NCI-H2081 (cell line): ENCODE data around the gene SF3A1.
"Not testable (repeated sequence)": the region's sequence is repeated elsewhere in the genome, so short reads cannot be mapped to it uniquely, and the experiment has no call there.

Source experiments
- DNase-seq, 2 experiments: peaks; one replicate each; lab custom pipeline; 2025; lab: John Stamatoyannopoulos, UW

The SF3A1 gene

GRCh38 chr22:30356449-30357235 is at the start of gene SF3A1, which contains the start of gene CCDC157:
Gene SF3A1, minus strand, starts transcription at chr22:30356894. Its CDS starts 102 bp downstream, at chr22:30356792.
Gene CCDC157, plus strand, starts transcription at chr22:30357007. Its CDS starts 8,994 bp downstream, at chr22:30366001.
- peak; percentile 63 to 82 for DNase-seq

DNA sequence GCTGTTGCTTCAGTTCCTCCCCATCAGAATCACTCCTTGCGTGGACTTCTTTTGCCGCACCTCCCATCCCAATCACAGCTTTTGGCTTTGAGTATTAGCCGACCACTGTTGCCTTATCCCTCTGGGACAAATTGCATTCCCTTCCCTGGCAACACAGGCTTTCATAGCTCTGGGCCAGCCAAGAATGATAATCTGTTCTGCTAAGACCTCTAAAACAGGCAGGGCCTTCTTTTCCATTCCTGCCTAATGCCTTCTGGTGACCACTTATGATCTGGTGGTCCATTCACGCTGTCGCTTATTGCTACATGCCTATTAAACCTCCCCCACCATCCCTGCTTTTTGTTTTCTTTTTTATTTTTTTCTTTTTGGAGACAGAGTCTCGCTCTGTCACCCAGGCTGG is 49.7 kb upstream of the SF3A1 start:
- DNase-seq = no peak

DNA sequence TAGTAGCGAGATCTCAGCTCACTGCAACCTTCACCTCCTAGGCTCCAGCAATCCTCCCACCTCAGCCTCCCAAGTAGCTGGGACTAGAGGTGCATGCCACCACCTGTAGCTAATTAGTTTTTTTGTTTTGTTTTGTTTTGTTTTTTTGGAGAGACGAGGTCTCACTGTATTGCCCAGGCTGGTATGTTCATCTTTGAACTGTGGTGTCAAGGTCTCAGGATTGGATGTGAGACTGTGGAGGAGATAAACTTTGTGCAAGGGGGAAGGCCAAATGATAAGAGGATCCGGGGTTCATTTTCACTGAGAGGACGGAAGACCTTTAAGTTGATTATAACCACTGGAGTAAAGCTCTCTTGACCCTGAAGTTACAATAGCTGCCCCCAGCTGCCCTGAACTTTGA is 49.0 kb upstream of the SF3A1 start:
- no peak for DNase-seq

GRCh38 chr22:30404307-30404706 is 47.6 kb upstream of the SF3A1 start:
- no peak for DNase-seq

GRCh38 chr22:30402766-30403104 is 46.0 kb upstream of the SF3A1 start:
- not testable (repeated sequence) for DNase-seq

- no peak for DNase-seq
Observed at GRCh38 chr22:30402028-30402765, 45.5 kb upstream of the SF3A1 start.

GRCh38 chr22:30401024-30401423 is 44.3 kb upstream of the SF3A1 start:
- not testable (repeated sequence) for DNase-seq

GRCh38 chr22:30400159-30400558 is 43.5 kb upstream of the SF3A1 start:
- no peak for DNase-seq

- no peak for DNase-seq
Observed at GRCh38 chr22:30399718-30400117, 43.0 kb upstream of the SF3A1 start.

DNA sequence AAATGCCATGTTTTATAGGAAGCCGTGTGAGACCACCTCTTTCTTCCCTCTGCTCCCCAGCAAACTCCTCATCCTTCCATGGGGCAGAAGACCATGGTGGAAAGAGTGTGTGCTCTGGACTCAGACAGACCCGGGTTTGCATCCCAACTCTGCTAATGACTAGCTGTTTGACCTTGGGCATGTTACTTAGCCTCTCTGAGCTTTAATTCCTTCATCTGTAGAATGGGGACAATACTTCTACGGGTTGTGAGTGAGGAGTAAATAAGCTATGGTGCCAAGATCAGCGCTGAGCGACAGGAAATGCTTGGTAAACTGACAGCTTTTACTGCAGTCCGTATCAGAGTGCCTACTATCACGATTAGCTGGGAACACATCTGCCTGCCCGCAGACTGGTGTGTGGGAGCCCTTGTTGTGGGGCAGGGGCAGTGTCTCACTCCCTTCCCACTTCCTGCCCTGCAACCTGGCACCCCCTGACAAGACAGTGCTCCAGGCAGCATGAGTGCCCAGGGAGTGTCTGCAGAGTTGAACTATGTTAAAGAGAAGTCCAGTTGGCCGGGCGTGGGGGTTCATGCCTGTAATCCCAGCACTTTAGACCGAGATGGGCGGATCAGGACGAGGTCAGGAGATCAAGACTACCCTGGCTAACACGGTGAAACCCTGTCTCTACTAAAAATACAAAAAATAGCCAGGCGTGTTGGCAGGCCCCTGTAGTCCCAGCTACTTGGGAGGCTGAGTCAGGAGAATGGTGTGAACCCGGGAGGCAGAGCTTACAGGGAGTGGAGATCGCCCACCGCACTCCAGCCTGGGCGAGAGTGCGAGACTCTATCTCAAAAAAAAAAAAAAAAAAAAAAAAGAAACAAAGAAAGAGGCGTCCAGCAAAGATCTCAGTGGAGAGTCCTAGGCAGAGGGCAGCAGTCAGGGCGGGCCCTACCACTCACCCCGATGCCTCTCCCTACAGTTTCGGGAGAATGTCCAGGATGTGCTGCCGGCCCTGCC is 42.3 kb upstream of the SF3A1 start:
- DNase-seq = no peak

DNA sequence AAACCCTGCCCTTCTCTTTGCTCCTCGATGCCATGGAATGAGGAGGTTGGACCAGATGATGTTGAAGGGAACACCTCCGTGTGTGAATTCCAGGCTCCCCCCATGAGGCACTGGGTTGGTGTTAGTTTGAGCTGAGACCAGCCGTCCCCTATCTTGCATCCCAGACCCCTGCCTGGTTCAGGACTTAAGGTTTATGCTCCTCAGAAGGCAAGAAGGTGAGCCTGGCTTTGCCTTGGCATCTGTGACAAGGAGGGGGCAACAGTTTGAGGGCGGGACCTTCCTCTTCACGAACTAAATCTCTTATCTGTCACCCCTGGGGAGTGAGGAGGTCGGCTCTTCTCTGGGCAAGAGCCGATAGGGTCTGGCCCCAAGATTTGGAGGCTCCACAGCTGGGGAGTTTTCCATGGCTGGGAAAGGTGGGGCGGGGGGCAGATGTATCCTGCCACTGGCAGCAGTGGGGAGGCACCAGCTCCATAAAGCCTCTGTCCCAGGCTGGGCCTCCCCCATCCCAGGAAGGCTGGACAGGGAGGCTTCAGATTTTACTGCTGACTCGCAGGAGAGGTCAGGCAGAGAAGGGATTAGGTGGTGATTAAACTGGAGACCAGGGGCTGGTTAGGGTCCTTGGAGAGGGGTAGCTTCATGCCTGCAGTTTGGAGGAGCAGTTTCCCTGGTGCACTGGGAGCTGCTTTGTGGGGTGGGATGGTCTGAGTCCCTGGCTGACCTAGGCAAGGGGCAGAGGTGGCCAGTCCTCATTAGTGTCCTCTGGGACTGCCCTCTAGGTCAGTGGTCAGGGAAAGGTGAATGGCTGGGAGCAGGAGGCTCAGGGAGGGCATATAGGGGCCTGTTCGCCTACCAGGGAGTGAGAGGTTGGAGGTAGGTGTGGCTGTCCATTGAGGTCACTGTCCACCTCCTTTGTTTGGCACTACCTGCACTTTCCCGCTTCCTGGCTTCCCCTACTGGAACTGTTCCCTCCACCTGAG is 41.3 kb upstream of the SF3A1 start:
- DNase-seq = no peak

GRCh38 chr22:30396871-30397655 is 40.4 kb upstream of the SF3A1 start, which contains the start of gene SEC14L2:
Gene SEC14L2, plus strand, starts transcription at chr22:30397018. Its CDS starts 99 bp downstream, at chr22:30397117.
- peak; percentile 22 to 41 for DNase-seq

DNA sequence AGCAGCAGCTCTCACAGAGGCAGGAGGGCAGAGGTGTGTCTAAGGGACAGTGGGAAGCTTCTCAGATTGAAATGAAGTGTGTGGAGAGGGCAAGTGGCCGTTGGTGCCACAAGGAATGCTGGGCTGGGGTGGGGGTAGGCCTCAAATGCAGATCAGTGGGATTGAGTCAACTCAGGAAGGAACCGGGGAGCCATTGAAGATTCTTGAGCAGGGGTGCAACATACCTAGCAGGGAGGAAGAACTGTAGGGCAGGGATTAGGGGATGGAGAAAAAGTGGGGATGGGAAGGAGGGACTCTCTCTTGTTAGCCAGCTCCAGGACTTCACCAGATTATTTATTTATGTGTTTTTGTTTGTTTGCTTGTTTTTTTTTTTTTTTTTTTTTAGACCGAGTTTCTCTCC is 37.2 kb upstream of the SF3A1 start:
- DNase-seq = no peak

DNA sequence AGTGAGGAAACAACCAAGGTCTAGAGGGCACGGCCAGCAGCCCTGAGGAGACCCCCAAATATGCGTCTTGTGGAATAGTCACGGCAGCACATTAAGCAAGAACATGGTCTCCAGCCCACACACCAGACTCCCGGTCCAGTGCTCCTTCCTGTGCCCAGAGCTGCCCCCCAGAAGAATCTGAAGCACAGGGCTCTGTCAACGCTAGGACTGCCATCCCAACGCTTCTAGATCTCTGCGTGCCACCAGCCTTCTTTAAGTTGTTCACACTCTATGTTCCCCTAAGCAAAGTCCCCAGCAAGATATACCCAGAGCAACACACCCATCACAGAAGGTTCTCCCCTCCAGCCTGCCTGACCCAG is 36.6 kb upstream of the SF3A1 start:
- no peak for DNase-seq

DNA sequence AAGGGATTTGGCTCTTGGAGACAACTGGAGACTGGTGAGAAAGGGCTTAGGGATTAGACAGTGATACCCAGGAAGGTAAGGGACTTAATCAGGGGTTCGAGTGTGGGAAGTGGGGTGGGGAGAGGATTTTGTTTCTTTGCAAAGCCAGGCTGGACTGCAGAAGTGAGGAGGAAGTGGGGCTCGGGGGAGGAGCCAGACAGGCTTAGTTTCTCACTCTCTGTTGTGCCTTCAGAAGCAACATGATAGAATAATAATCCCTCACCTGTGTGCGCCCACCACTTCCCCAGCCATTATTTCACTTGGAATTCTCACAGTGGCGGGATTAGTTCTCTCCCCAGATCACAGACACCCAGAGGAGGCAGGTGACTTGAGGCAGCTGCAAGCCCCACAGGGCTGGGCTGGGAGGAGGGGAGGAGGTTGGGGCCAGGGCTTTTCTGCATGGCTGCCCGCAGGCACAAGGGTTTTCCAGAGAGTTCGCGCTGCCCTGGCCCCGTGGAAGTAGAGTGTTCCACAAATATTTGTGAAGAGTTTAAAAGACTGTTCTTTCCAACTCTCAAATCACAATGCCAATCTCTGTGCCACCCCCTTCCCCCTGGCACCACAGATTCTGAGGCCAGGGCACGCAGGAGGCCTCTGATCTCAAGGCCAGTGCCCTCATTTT is 36.1 kb upstream of the SF3A1 start:
- no peak for DNase-seq

DNA sequence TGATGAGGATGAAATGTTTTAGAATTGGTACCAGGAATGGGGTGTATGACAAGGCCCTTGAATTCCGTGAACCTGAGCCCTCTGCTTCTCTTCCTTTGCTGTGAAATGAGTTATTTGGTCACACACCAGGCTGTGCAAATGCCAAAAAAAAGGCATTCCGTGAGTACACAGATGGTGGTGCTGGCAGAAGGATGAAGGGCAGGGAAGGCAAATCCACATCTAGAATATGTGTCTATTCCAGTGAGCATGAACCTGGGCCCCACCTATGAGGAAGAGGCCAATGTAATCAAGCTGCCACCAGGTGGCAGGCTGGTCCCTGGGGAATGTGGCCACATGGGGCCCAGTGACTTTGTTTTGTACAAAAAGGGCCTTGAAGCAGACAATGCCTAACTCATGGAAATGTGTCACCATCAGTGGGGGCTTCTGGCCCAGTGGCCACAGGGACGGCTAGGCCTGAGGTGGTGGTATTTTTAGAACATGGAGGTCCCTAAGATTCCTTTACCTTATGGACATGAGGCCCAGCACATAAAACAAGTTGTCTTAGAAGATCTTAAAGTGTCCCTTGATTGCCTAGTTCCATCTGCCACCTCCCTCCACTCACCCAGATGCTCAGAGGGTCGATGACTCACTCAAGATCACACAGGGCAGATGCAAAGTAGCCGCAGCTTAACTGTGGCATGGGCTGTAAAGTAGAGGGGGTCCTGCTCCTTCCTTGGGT is 34.4 kb upstream of the SF3A1 start:
- peak; percentile 62 to 65 for DNase-seq

- peak; percentile 55 to 57 for DNase-seq
Observed at GRCh38 chr22:30386960-30387827, 30.5 kb upstream of the SF3A1 start, which contains the start of gene RNF215. Gene RNF215, minus strand, starts transcription at chr22:30387411. Its CDS starts 98 bp downstream, at chr22:30387313.

- no peak for DNase-seq
Observed at GRCh38 chr22:30386608-30386959, 29.9 kb upstream of the SF3A1 start.
